ENCODE data around the gene TAMALIN.
"Not testable (repeated sequence)": the region's sequence is repeated elsewhere in the genome, so short reads cannot be mapped to it uniquely, and the experiment has no call there.

Gene TAMALIN

GRCh38 chr12:52006726-52007157, at the start of gene TAMALIN:
Gene TAMALIN, plus strand, starts transcription at chr12:52006946. Its CDS starts 74 bp downstream, at chr12:52007020.
- peak; percentile 62 for DNase-seq

- no peak for DNase-seq
Measured at GRCh38 chr12:51958542-51958941, 48.2 kb upstream of the TAMALIN start.

GRCh38 chr12:51959211-51959610, 47.5 kb upstream of the TAMALIN start:
- DNase-seq = no peak

- no peak for DNase-seq
Measured at GRCh38 chr12:51959921-51960320, 46.8 kb upstream of the TAMALIN start.

- DNase-seq = no peak
Measured at GRCh38 chr12:51960488-51960887, 46.3 kb upstream of the TAMALIN start.

- no peak for DNase-seq
Measured at GRCh38 chr12:51960890-51961289, 45.9 kb upstream of the TAMALIN start.

GRCh38 chr12:51961834-51962233, 44.9 kb upstream of the TAMALIN start:
- DNase-seq = no peak

GRCh38 chr12:51962737-51963136, 44.0 kb upstream of the TAMALIN start:
- no peak for DNase-seq

GRCh38 chr12:51963477-51963876, 43.3 kb upstream of the TAMALIN start:
- DNase-seq = no peak

- no peak for DNase-seq
Measured at GRCh38 chr12:51969643-51970042, 37.1 kb upstream of the TAMALIN start.

- DNase-seq = no peak
Measured at GRCh38 chr12:51970904-51971646, 35.7 kb upstream of the TAMALIN start.

GRCh38 chr12:51971679-51972421, 34.9 kb upstream of the TAMALIN start:
- no peak for DNase-seq

GRCh38 chr12:51972422-51972812, 34.3 kb upstream of the TAMALIN start:
- no peak for DNase-seq

- DNase-seq = no peak
Measured at GRCh38 chr12:51972849-51973273, 33.9 kb upstream of the TAMALIN start.

GRCh38 chr12:51973560-51973959, 33.2 kb upstream of the TAMALIN start:
- DNase-seq = no peak

GRCh38 chr12:51974646-51975045, 32.1 kb upstream of the TAMALIN start:
- no peak for DNase-seq

- no peak for DNase-seq
Measured at GRCh38 chr12:51975196-51975595, 31.6 kb upstream of the TAMALIN start.

- DNase-seq = no peak
Measured at GRCh38 chr12:51976376-51977160, 30.2 kb upstream of the TAMALIN start.

GRCh38 chr12:51977320-51977753, 29.4 kb upstream of the TAMALIN start:
- DNase-seq = no peak

GRCh38 chr12:51979306-51979705, 27.4 kb upstream of the TAMALIN start:
- DNase-seq = not testable (repeated sequence)

- DNase-seq = peak; percentile 63
Measured at GRCh38 chr12:51980051-51980808, 26.5 kb upstream of the TAMALIN start.

GRCh38 chr12:51980809-51981127, 26.0 kb upstream of the TAMALIN start:
- no peak for DNase-seq

- DNase-seq = no peak
Measured at GRCh38 chr12:51984657-51985056, 22.1 kb upstream of the TAMALIN start.

Data from NCI-H2107 (cell line).